ENCODE data around the gene GTF2E1.
A peak's percentile ranks its signal among the peaks of the same experiment; 100 is the strongest.

GTF2E1 gene

GRCh38 chr3:120795959-120796358, 53.4 kb downstream of the GTF2E1 start:
- no peak for DNase-seq
- intact Hi-C loops (cut with DNase I) = loop anchor here (1.0 kb wide), 1 partner anchor 235 kb away; no protein-coding TSS in a partner anchor

GRCh38 chr3:120796976-120797375, 54.4 kb downstream of the GTF2E1 start:
- intact Hi-C loops (cut with DNase I) = no loop called here
- DNase-seq = peak in 1 of 10 donors; percentile 61

DNA sequence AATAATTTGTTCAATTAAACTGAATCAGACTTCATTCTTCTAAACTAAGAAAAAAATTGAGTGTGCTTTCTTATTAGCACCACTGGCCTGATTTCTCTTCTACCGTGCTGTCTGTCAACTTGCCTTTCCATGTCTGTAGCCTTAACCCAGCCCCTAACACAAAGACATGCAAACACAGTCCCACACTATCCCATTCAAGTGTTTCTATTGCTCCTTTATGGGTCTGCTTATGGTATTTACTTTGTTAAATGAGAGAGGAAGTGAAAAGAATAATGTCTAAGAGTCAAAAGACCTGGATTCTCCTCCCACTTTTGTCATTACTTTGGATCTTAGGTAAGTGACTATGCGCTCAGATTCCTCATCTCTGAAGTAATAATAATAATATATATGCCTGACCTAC, 55.3 kb downstream of the GTF2E1 start:
- intact Hi-C loops (cut with DNase I) = no loop called here
- no peak for DNase-seq

DNA sequence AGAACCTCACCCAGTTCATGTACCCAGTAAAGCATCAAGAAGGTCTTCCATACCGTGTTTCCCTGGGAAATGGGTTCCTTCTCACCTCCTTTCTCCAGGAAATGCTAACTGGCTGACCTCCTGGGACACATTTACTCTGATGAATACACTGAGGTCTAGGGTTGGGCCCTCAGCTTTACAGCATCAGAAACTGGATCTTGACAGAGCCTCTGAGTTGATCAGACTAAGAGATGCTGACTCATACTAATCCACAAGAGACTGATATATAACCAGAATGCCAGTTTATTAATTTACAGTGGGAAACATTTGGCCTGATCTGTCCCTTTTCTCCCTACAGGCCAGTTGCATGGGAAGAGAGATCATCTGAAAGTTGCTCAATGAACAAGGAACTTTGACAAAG, 55.8 kb downstream of the GTF2E1 start:
- intact Hi-C loops (cut with DNase I) = no loop called here
- DNase-seq = no peak

- no peak for DNase-seq
- intact Hi-C loops (cut with DNase I) = no loop called here
Observed at GRCh38 chr3:120800625-120801024, 58.1 kb downstream of the GTF2E1 start.

DNA sequence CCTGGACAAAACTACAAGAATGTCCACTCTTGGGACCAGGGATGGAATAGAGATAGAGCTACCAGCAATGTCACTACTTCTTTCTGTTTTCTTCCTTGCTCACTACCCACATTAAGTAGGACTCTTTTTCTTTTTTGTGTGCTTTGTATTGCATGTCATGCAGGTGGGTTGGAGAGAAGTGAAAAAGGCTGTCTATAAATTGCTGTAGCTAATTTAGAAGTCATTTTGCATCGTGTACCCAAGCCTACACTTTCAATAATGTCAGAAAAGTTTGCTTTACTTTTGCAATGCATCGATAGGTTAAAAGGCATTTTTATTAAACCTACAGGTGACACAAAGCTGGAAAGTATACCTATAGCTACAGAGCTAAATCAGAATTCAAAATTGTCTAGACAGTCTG, 58.9 kb downstream of the GTF2E1 start:
- no peak for DNase-seq
- intact Hi-C loops (cut with DNase I) = no loop called here

- DNase-seq = no peak
- intact Hi-C loops (cut with DNase I) = no loop called here
Observed at GRCh38 chr3:120802916-120803315, 60.4 kb downstream of the GTF2E1 start.

- peak in 8 of 10 donors; percentile 8 to 78 (median 30) for DNase-seq
- intact Hi-C loops (cut with DNase I) = no loop called here
Observed at GRCh38 chr3:120816728-120817127, 74.2 kb downstream of the GTF2E1 start.

DNA sequence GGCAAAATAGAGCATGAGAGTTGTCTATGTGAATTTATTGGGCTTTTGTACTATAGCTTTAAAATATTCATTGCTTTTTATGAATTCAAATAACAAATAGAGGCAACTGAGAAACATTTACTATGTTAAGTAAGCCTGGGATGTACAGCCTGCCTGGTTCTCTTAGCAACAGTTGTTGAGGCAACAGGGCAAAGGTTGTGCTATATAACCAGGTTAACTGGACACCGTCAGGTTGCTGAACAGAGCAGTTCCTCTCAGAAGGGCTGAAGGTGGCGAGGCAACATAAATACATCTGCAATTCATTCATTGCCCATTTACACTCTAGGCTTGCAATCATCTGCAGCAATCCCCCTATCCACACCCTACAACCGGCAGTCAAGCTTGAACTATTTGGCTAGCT, 78.2 kb downstream of the GTF2E1 start:
- DNase-seq = no peak
- intact Hi-C loops (cut with DNase I) = no loop called here

DNA sequence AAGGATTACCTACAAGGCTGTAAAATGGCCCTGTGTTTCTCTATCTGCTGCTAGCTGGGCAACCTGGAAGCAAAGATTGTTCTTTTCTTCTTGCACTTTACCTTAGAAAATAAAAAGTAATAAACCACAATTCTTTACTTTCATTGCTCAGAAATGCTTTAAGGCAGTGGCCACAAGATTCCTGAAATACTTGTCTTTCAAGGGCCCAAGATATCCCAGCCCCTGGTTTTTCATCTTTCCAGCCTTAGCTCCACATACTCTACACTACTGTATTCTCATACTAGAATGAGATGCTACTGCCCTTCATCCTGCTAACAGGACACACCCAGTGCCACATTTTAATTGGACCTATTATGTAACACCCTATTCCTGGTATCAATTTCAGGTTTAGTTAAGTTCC, 78.9 kb downstream of the GTF2E1 start:
- DNase-seq = no peak
- intact Hi-C loops (cut with DNase I) = no loop called here

DNA sequence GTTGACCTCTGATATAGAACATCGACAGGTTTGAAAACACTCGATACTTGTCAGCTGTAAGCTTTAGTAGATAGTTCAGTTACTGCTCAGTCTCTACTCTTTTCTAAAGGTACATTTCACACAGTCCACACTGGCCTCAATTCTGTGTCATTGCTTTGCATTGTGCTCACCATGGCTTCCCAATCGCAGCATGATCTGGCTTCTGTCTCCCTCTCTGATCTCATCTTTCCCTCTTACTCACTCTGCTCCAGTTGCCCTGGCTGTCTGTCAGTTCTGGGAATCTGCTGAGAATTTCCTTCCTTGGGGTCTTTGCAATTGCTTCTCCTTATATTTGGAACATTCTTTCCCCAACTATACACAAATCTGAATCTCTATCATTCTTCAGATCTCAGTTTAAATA, 80.6 kb downstream of the GTF2E1 start:
- intact Hi-C loops (cut with DNase I) = no loop called here
- DNase-seq = no peak

DNA sequence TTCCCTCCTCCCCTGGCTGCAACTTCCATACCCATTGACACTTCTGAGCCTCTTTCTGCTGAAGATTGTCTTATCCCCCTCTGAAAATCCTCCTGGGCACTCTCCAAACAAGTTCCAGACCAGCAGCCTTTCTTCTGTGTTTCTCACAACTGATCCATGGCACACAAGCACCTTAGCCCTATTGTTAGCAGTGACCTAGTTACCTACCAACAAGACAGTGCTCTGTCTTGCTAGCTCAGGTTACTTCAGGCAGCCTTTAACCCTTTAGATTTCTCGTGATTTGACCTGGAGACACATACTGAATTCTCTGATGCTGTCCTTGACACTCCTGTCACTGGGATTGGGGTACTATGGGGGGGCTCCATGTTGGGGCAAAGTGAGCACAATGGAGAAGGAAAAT, 82.1 kb downstream of the GTF2E1 start:
- no peak for DNase-seq
- intact Hi-C loops (cut with DNase I) = no loop called here

DNA sequence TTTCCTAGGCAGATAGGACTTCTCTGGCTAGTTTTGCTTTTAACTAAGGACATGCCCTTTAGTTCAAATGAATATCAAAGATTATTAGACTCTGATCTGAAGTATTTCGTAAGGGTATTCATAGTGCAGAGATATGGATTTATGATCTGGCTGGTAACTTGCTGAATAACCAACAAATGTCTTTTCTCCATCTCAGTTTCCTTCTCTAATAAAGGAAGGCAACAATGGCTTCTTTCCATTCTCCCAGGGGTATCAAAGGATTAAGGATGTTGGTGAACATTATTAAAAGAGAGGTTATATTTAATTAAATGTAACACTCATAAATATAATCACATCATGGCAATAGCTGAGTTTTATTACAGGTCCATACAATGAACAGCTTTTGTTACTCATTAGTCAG, 86.3 kb downstream of the GTF2E1 start:
- no peak for DNase-seq
- intact Hi-C loops (cut with DNase I) = no loop called here

- intact Hi-C loops (cut with DNase I) = no loop called here
- no peak for DNase-seq
Observed at GRCh38 chr3:120831066-120831465, 88.5 kb downstream of the GTF2E1 start.

Data from posterior cingulate gyrus (tissue), 11 donors.